Ramos (cell line): ENCODE measurements around the gene STK11.
"Not testable (repeated sequence)": the region's sequence is repeated elsewhere in the genome, so short reads cannot be mapped to it uniquely, and the experiment has no call there.

Experiments used
- in situ Hi-C: fragments of 300-500 bp; cut with MboI; formaldehyde crosslinking; loops from one replicate; pipeline ENCODE4 v1.14.3; 2022; ENCODE audit warnings: low sequenced_read_pairs; ENCODE audit not compliant: unreplicated experiment

STK11 gene

DNA sequence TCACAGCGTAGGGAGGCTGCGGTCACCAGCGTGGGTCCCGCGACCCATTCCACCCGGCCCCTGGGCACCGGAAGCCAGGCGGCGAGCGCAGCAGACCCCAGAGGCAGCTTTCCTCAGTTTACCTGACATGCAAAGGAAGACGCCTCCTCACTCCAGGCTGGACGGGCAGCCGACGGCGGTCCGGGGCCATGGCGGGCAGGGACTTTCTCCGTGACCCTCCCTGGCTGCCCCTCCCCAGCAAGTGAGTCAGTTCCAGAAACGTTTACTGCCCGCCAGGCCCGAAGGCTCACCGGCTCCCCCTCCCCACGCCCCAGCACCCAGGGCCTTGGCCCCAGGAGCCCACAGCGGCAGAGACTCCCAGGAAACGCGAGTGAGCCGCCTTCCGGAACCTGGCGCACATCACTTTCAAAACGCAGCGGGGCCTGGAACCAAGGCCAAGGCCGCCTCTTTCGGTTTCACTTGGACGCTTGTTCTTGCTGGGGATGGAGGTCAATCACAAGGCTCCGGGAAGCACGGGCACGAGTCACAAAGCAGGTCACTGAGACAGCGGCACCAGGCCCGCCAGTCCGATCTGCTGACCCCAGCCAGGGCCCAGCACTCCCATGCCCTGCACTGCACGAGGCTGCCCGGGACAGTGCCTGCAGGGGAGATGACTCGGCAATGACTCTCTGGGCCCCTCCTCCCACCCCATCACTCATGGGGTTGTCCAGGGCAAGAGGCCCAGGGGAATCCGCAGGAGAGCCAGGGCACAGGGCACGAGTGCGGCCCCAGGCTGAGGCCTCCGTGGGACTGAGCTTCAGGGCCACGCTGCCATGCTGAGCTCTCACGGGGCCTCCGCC lies 36.8 kb upstream of the STK11 start:
- in situ Hi-C loops = no loop called here

DNA sequence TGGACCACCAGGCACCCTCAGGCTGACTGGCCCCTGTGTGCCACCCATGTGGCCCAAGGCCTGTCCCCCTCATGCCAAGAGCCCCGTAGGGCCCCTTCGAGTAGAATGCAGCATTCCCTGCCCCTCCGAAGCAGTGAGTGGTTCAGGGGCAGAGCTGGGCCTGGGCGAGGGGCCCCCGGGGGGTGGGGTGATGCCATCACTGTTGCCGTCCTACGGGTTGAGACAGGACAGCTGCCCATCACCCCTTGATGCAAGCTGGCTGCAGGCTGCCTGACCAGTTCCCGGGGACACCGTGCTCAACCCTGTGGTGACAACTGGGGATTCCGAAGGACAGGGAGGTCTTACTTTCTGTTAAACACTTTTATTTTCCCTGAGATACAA lies 36.2 kb upstream of the STK11 start:
- in situ Hi-C loops = no loop called here

DNA sequence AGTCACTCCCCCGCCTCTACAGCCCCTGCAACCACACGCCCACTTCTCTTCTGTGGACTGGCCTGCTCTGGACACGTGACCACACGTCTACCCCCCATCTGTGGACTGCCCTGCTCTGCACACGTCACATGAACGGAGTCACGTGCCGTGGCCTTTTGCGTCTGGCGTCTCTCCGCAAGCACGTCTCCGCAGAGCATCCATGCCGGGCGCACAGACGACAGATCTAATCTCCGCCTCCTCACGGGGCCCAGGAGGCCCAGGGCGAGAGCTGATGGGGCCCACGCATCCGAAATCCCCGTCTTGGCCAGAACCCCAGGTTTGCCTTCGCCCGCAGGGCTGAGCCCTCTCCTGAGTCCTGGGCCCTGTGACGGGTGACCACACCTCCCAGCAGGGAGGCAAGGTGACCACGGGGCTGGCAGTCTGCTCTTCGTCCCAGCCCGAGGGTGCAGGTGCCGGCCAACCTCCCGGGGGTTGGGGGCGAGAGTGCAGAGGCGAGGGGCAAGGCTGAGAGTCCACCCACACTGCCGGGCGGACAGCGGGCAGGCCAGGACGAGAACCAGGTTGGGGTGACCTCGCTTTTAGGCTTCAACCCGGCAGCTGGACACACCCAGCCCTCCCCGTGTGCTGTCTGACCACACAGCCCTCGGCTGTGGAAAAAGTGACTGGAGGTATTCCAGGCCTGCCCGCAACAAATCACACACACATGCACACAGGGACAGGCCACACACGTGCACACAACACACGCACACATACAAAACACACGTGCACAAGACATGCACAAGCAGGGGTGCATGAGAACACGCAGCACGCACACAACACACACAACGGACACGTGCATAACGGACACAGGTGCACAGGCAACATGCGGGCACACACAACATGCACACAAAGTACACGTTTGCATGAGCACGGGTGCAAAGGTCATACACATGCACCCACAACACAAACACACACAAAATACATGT lies 35.4 kb upstream of the STK11 start:
- in situ Hi-C loops = no loop called here

DNA sequence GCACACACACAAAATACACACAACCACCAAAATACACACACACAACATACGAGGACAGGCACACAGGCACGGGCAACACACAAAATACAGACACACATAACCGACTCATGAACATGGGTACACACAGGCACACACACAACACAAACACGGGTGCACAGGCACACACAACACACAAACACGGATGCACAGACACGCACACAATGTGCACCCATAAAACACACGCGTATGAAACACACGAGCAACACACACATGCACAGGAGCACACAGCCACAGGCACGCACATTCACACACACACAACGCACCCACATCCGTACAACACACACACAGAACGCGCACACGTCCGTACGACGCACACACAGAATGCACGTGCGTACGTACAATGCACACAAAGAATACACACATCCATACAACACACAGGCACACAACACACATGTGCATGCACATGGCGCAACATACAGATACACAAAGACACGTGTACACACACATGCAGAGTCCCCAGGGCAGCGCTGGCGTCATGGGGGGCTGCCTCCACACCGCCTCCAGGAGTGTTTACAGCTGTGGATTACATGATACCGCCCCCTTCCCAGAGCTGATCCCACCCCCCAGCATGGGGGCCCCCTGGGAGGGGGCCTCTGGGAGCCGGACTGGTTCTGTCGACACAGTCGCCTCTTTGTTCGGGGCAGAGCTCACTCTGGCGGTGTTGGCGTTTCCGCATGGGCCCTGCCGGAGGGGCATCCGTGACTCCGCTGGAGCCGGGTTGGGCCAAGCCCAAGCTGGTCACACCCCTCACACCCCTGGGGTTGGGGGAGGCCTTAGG lies 34.4 kb upstream of the STK11 start:
- in situ Hi-C loops = no loop called here

GRCh38 chr19:1171755-1172352 lies 33.7 kb upstream of the STK11 start:
- in situ Hi-C loops = no loop called here

DNA sequence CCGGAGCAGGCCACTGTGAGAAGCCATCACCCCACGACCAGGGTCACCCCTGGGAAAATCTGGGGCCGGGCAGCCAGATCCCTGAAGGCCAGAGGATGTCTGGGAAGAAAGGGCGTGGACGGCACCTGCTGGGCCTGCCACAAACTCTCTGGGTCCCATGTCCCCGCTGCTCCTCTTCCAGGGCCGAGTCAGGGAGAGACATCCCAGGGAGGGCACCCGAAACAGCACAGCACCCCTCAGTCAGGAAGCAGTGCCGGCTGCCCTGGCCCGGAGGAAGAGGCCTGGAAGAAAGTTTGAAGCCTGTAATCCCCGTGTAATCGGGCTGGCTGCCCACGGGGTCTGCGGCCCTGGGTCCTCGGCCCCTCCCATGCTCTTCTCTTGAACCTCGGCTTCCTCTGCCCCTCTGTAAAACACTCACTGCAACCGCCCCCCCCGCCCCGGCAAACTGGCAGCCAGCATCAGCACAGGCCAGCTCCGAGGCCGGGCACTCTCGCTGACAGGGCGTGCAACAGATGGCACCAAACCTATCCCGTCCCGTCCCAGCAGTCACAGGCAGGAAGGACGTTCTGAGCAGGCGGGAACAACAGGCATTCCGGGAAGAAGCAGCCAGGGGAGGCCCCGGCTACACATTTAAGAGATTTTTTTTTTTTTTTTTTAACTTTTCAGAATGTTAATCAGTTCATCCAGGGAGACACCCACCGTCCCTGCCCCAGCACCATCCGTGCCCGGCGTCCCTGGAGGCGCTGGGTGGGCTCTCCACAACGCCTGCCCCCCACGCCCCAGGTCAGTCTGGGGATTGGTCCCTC lies 33.0 kb upstream of the STK11 start:
- in situ Hi-C loops = no loop called here

GRCh38 chr19:1173159-1173844 lies 32.3 kb upstream of the STK11 start:
- in situ Hi-C loops = no loop called here

DNA sequence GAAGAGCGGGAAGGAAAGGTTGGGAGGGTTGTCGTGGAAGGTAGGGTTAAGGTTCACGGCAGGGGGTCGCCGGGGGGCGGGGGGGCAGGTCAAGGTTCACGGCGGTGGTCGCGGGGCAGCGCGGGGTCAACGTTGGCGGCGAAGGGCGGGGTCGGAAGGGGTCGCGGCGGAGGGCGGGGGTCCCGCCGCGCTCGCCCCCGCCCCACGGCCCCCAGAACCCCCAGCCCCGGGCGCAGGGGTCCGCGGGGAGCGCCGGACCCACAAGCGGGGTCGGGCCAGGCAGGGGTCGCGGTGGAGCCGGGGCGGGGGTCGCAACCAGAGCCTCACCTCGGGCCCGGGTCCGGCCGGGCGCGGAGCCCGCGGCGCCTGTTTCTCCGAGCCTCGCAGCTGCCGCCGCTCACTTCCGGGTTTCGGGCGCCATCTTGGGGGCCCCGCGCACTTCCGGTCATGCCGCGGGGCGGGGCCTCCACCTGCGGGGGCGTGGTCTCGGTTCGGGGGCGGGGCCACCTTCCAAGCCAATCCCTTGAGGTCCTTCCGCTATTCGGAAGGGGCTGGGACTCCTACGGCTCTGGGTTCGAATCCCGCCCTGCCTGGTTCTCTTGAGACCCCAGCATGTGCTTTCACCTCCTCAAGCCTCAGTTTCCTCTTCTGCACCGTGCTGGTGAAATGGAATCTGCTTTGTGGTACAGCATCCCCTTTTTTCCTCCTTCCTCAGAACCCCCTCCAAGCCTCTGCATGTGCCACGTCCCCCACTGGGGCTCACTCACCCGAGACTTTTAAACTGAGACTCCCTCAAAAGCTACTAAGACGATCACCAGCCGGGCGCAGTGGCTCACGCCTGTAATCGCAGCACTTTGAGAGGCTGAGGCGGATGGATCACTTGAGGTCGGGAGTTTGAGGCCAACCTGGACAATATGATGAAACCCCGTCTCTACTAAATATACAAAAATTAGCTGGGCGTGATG lies 31.5 kb upstream of the STK11 start, which contains the start of gene SBNO2:
Gene SBNO2, minus strand, starts transcription at position 424 of the 965 bp plus-strand sequence. CDS start 19,992 bp downstream, outside the sequence.
- in situ Hi-C loops = no loop called here

GRCh38 chr19:1177322-1178114 lies 28.1 kb upstream of the STK11 start:
- in situ Hi-C loops = no loop called here

GRCh38 chr19:1181606-1182005 lies 24.0 kb upstream of the STK11 start:
- in situ Hi-C loops = no loop called here

GRCh38 chr19:1182068-1182467 lies 23.5 kb upstream of the STK11 start:
- in situ Hi-C loops = no loop called here

DNA sequence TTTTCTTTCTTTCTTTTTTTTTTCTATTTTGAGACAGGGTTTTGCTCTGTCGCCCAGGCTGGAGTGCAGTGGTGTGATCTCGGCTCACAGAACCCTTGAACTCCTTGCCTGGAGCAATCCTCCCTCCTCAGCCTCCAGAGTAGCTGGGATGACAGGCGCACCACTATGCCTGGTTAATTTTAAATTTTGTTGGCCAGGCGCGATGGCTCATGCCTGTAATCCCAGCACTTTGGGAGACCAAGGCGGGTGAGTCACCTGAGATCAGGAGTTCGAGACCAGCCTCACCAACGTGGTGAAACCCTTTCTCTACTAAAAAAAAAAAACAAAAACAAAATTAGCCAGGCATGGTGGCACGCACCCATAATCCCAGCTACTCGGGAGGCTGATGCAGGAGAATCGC lies 22.9 kb upstream of the STK11 start:
- in situ Hi-C loops = no loop called here

- in situ Hi-C loops = no loop called here
Observed at GRCh38 chr19:1183543-1184172, 21.9 kb upstream of the STK11 start.

GRCh38 chr19:1189419-1189818 lies 16.2 kb upstream of the STK11 start:
- in situ Hi-C loops = no loop called here

- in situ Hi-C loops = no loop called here
Observed at GRCh38 chr19:1199531-1199930, 6.0 kb upstream of the STK11 start.

DNA sequence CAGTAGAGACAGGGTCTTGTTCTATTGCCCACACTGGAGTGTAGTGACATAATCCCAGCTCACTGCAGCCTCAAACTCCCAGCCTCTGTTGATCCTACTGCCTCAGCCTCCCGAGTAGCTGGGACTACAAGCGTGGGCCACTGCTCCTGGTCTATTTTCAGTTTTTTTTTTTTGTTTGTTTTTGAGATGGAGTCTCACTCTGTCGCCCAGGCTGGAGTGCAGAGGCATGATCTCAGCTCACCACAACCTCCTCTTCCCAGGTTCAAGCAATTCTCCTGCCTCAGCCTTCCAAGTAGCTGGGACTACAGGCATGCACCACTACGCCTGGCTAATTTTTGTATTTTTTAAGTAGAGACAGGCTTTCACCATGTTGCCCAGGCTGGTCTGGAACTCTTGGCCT lies 5.0 kb upstream of the STK11 start:
- in situ Hi-C loops = not testable (repeated sequence)
